ENCODE measurements around the gene PAGE2B.
"Not testable (repeated sequence)": the region's sequence is repeated elsewhere in the genome, so short reads cannot be mapped to it uniquely, and the experiment has no call there.

The PAGE2B gene

DNA sequence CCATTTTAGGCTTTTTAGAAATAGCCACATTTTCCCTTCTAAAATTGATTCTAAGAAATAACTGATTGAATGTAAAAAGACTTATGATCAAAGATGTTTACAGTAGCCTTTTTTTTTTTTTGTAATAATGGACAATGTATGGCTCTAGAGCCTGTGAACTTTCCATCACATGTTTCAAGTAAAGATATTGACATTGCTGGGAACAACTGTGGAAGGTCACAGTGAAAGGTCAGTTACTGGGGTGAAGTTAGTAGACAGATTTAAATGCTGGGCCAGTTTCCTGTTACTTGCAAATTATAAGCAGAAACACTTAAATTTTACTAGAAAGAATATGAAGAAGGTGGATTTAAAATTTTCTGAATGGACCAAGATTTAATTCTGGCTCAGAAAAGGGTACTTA lies 32.4 kb downstream of the PAGE2B start:
- in situ Hi-C loops (cut with MboI; ENCODE audit: low pct_unique_long_range_greater_than_20kb, low sequenced_read_pairs, unreplicated experiment): no loop called here
- no peak for TF ChIP-seq CTCF (IDR thresholded peaks at IDR 0.05; ENCODE audit: extremely low read depth, insufficient read depth, missing control alignments)
- no peak for DNase-seq (ENCODE audit: low spot score)

DNA sequence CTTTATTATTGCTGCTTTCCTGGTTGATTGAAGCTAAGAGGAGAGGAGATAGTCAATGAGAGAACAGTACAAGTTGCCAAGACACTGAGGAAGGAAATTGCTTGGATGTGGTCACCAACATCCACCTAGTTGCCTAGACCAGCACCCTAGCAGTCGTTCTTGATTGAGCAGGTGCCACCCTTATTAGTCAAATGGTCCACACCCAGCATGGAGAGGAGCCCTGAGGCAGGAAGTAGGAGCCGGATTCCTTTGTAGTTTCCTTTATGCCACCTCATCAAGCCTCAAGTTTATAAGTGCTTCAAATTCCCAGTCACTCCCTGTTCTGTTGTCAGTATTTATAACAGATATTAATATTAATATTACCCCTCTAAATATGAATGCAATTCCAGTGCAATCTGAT lies 33.1 kb downstream of the PAGE2B start:
- DNase-seq (ENCODE audit: low spot score): no peak
- in situ Hi-C loops (cut with MboI; ENCODE audit: low pct_unique_long_range_greater_than_20kb, low sequenced_read_pairs, unreplicated experiment): no loop called here
- no peak for TF ChIP-seq CTCF (IDR thresholded peaks at IDR 0.05; ENCODE audit: extremely low read depth, insufficient read depth, missing control alignments)

- DNase-seq (ENCODE audit: low spot score): no peak
- no peak for TF ChIP-seq CTCF (IDR thresholded peaks at IDR 0.05; ENCODE audit: extremely low read depth, insufficient read depth, missing control alignments)
- in situ Hi-C loops (cut with MboI; ENCODE audit: low pct_unique_long_range_greater_than_20kb, low sequenced_read_pairs, unreplicated experiment): no loop called here
These were observed 34.5 kb downstream of the PAGE2B start for GRCh38 chrX:55109306-55109705.

GRCh38 chrX:55111578-55112254 lies 36.9 kb downstream of the PAGE2B start:
- no peak for TF ChIP-seq CTCF (IDR thresholded peaks at IDR 0.05; ENCODE audit: extremely low read depth, insufficient read depth, missing control alignments)
- DNase-seq (ENCODE audit: low spot score): no peak
- in situ Hi-C loops (cut with MboI; ENCODE audit: low pct_unique_long_range_greater_than_20kb, low sequenced_read_pairs, unreplicated experiment): no loop called here

- in situ Hi-C loops (cut with MboI; ENCODE audit: low pct_unique_long_range_greater_than_20kb, low sequenced_read_pairs, unreplicated experiment): not testable (repeated sequence)
These were observed 41.8 kb downstream of the PAGE2B start for GRCh38 chrX:55116589-55116988.

GRCh38 chrX:55118574-55118973 lies 43.7 kb downstream of the PAGE2B start:
- in situ Hi-C loops (cut with MboI; ENCODE audit: low pct_unique_long_range_greater_than_20kb, low sequenced_read_pairs, unreplicated experiment): no loop called here
- DNase-seq (ENCODE audit: low spot score): no peak

More at GRCh38 chrX:55116589-55116988, 41.8 kb downstream of the PAGE2B start:
- DNase-seq (ENCODE audit: low spot score): not testable (repeated sequence)

More at GRCh38 chrX:55118574-55118973, 43.7 kb downstream of the PAGE2B start:
- TF ChIP-seq CTCF (IDR thresholded peaks at IDR 0.05; ENCODE audit: extremely low read depth, insufficient read depth, missing control alignments): no peak
